ENCODE measurements around the gene CKMT2.

GRCh38 chr5:81225463-81225862 is 7.7 kb upstream of the CKMT2 start:
- TF ChIP-seq CTCF (conservative IDR thresholded peaks at IDR 0.05; ENCODE audit: low read depth, low read length) (no peak), EZH2 (IDR thresholded peaks at IDR 0.05; ENCODE audit: low read length, unreplicated experiment) (no peak)
